SH-SY5Y (cell line): ENCODE results near the gene CYP27A1.

Source experiments
- GATA2 ChIP-seq: IDR thresholded peaks from 2 replicates; pipeline ENCODE4 v1.6.1; 2011; ENCODE audit warnings: mild to moderate bottlenecking, low read depth, low read length
- GATA3 ChIP-seq: IDR thresholded peaks from 2 replicates; pipeline ENCODE4 v1.6.1; 2011; ENCODE audit warnings: low read depth, mild to moderate bottlenecking, low read length, moderate library complexity

The CYP27A1 gene

GRCh38 chr2:218781691-218782527 lies at the start of gene CYP27A1:
CYP27A1 (plus strand) TSS chr2:218782147; CDS start chr2:218782183, 36 bp downstream.
- TF ChIP-seq GATA2 (no peak), GATA3 (no peak)

- TF ChIP-seq GATA2 (no peak), GATA3 (no peak)
Measured at GRCh38 chr2:218732761-218733158, 49.2 kb upstream of the CYP27A1 start.

GRCh38 chr2:218733171-218734021 lies 48.6 kb upstream of the CYP27A1 start:
- TF ChIP-seq GATA3, result no peak
- TF ChIP-seq GATA2, result no peak

- TF ChIP-seq GATA2 (no peak), GATA3 (no peak)
Measured at GRCh38 chr2:218734190-218734975, 47.6 kb upstream of the CYP27A1 start.

GRCh38 chr2:218736531-218736930 lies 45.4 kb upstream of the CYP27A1 start:
- TF ChIP-seq GATA3 (no peak), GATA2 (no peak)

GRCh38 chr2:218743068-218743467 lies 38.9 kb upstream of the CYP27A1 start:
- TF ChIP-seq GATA3, result no peak
- no peak for TF ChIP-seq GATA2

- no peak for TF ChIP-seq GATA2
- TF ChIP-seq GATA3, result no peak
Measured at GRCh38 chr2:218744615-218745014, 37.3 kb upstream of the CYP27A1 start.

- TF ChIP-seq GATA3, result no peak
- no peak for TF ChIP-seq GATA2
Measured at GRCh38 chr2:218745160-218745558, 36.8 kb upstream of the CYP27A1 start.

GRCh38 chr2:218745559-218746469 lies 36.1 kb upstream of the CYP27A1 start:
- TF ChIP-seq GATA3, result no peak

- no peak for TF ChIP-seq GATA3
Measured at GRCh38 chr2:218746470-218746795, 35.5 kb upstream of the CYP27A1 start.

- TF ChIP-seq GATA3, result no peak
- TF ChIP-seq GATA2, result no peak
Measured at GRCh38 chr2:218746960-218747359, 35.0 kb upstream of the CYP27A1 start.

- no peak for TF ChIP-seq GATA2
Measured at GRCh38 chr2:218748741-218749441, 33.1 kb upstream of the CYP27A1 start.

GRCh38 chr2:218754201-218754600 lies 27.7 kb upstream of the CYP27A1 start:
- TF ChIP-seq GATA3 (no peak), GATA2 (no peak)
